Natural killer cell (primary cell): ENCODE data around the gene MYO9A. TPM values are rescaled to one million over a fixed set of nuclear protein-coding genes. Genes with fewer than 3 reads are reported as not detected.

Experiments used
- ATAC-seq, 3 donors: fragments of 150-1000 bp in 2 of 3; fragments of 200-7000 bp in 1 of 3; cut with Tn5 transposase; 1 replicate in 1 of 3; 2 replicates in 2 of 3; pipeline ENCODE4 v1.10.0; 2021; ENCODE audit warnings: mild to moderate bottlenecking in 2 of 3, moderate library complexity in 2 of 3
- DNase-seq, 2 donors: peaks; one replicate each; pipeline versions ENCODE4 v3.0.0 to v3.0.0-alpha.2; 2013 to 2021; ENCODE audit warnings: mixed read lengths in 1 of 2
- H3K27ac ChIP-seq: one replicate; pipeline ENCODE4 v1.5.1; 2013; ENCODE audit warnings: mild to moderate bottlenecking, low read length
- H3K27me3 ChIP-seq: one replicate; pipeline ENCODE4 v1.6.1; 2013; ENCODE audit warnings: low read length; ENCODE audit not compliant: control insufficient read depth, insufficient read depth
- H3K36me3 ChIP-seq: one replicate; pipeline ENCODE4 v1.6.1; 2013; ENCODE audit warnings: low read length; ENCODE audit not compliant: control insufficient read depth, insufficient read depth
- H3K4me1 ChIP-seq: one replicate; pipeline ENCODE4 v1.6.1; 2013; ENCODE audit warnings: low read length; ENCODE audit not compliant: control insufficient read depth, insufficient read depth
- H3K4me3 ChIP-seq: one replicate; pipeline ENCODE4 v1.5.1; 2013; ENCODE audit warnings: low read length
- H3K9me3 ChIP-seq: one replicate; pipeline ENCODE4 v1.6.1; 2013; ENCODE audit warnings: low read length; ENCODE audit not compliant: control insufficient read depth, insufficient read depth
- H3K27ac Mint-ChIP-seq, 2 donors: one replicate each; pipeline ENCODE4 v1.8.0; 2022; ENCODE audit warnings: mild to moderate bottlenecking in 2 of 2, mixed read lengths in 2 of 2, moderate library complexity in 1 of 2
- H3K27me3 Mint-ChIP-seq, 2 donors: one replicate each; pipeline ENCODE4 v1.8.0; 2022; ENCODE audit warnings: low read depth in 2 of 2, mixed read lengths in 2 of 2
- H3K36me3 Mint-ChIP-seq: one replicate; pipeline ENCODE4 v1.8.0; 2022; ENCODE audit warnings: mixed read lengths
- H3K4me1 Mint-ChIP-seq, 2 donors: one replicate each; pipeline ENCODE4 v1.8.0; 2022; ENCODE audit warnings: mixed read lengths in 2 of 2
- H3K4me3 Mint-ChIP-seq: one replicate; pipeline ENCODE4 v1.8.0; 2022; ENCODE audit warnings: mild to moderate bottlenecking, moderate library complexity, mixed read lengths
- H3K9me3 Mint-ChIP-seq, 2 donors: one replicate each; pipeline ENCODE4 v1.8.0; 2022; ENCODE audit warnings: mixed read lengths in 2 of 2
- WGBS: methylation state at CpG from one replicate; pipeline ENCODE4 v1.1.7; 2013; ENCODE audit warnings: missing lambda C conversion rate; ENCODE audit not compliant: insufficient coverage; 5-methylcytosine and 5-hydroxymethylcytosine counted together
- intact Hi-C: fragments of 100-400 bp; cut with micrococcal nuclease; formaldehyde crosslinking; loops from one replicate; pipeline ENCODE4 v1.14.2; 2022
- total RNA-seq, 4 donors: library from RNA; stranded (reverse); fragments of 120-200 nt in 1 of 4; gene quantifications; one replicate each; pipeline versions ENCODE4 v1.2.3 to v1.2.4, GENCODE V29; 2013 to 2022
- TF ChIP-seq, protein P1 (sequence below): fragments of 200-600 bp; IDR thresholded peaks from one replicate; pipeline ENCODE4 v1.8.0; 2022; ENCODE audit warnings: antibody characterized with exemption

MYO9A gene
- total RNA-seq, 3 donors from 2014 or later (not counting 1 experiment from before 2014, with no cell fraction given), result 36.3 to 40.4 (median 37.3) TPM

DNA sequence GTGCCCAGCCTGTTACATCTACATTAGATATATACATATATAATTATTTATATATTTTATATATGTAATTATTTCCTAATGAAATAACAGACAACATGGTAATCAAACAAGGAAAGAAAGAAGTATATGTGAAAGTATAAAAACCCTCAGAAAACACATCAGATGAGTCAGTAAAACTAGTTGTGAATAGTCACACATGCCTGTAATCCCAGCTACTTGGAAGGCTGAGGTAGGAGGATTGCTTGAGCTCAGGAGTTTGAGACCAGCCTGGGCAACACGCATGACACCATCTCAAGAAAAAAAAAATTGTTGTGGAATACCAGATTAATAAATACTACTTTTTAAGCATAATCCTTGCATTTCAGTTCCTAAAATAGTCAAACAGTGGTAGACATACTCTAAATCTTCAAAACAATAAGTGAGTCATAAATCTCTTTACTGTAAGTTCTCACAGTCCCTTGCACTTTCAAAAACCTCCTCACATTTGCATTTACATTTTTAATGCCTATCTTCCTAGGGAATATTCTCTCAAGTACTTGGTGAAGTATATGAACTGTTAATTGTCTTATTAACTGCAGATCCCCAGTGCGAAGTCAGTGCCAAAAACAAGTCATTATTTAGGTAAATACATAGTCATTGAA is 106.5 kb downstream of the MYO9A start:
- no peak overlapping the region for H3K4me3 Mint-ChIP-seq
- H3K9me3 Mint-ChIP-seq, result no peaks in the 10 kb centered on the region
- no peaks in the 10 kb centered on the region for H3K36me3 Mint-ChIP-seq
- peaks cover 6% of the 10 kb centered on the region for H3K36me3 ChIP-seq
- no peak overlapping the region for H3K27ac ChIP-seq
- H3K27ac Mint-ChIP-seq, result no peak overlapping the region
- ATAC-seq (no peak), DNase-seq (no peak)
- H3K27me3 ChIP-seq, result no peaks in the 10 kb centered on the region
- intact Hi-C loops, result no loop called here
- no peaks in the 10 kb centered on the region for H3K9me3 ChIP-seq
- H3K4me1 Mint-ChIP-seq, result no peaks in the 10 kb centered on the region
- no peak overlapping the region for H3K4me3 ChIP-seq
- WGBS, result 100% methylated on average over 1 of the region's 2 CpGs
- TF ChIP-seq, protein P1, sequence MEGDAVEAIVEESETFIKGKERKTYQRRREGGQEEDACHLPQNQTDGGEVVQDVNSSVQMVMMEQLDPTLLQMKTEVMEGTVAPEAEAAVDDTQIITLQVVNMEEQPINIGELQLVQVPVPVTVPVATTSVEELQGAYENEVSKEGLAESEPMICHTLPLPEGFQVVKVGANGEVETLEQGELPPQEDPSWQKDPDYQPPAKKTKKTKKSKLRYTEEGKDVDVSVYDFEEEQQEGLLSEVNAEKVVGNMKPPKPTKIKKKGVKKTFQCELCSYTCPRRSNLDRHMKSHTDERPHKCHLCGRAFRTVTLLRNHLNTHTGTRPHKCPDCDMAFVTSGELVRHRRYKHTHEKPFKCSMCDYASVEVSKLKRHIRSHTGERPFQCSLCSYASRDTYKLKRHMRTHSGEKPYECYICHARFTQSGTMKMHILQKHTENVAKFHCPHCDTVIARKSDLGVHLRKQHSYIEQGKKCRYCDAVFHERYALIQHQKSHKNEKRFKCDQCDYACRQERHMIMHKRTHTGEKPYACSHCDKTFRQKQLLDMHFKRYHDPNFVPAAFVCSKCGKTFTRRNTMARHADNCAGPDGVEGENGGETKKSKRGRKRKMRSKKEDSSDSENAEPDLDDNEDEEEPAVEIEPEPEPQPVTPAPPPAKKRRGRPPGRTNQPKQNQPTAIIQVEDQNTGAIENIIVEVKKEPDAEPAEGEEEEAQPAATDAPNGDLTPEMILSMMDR, result no peak
- H3K27me3 Mint-ChIP-seq, result no peaks in the 10 kb centered on the region
- no peaks in the 10 kb centered on the region for H3K4me1 ChIP-seq

- ATAC-seq (no peak), DNase-seq (no peak)
- H3K4me3 Mint-ChIP-seq, result no peak overlapping the region
- H3K36me3 Mint-ChIP-seq, result no peaks in the 10 kb centered on the region
- no peak overlapping the region for H3K27ac Mint-ChIP-seq
- H3K9me3 Mint-ChIP-seq, result no peaks in the 10 kb centered on the region
- no peaks in the 10 kb centered on the region for H3K4me1 Mint-ChIP-seq
- Histone ChIP-seq H3K27me3 (no peaks in the 10 kb centered on the region), H3K9me3 (no peaks in the 10 kb centered on the region), H3K27ac (no peak overlapping the region), H3K36me3 (peaks cover 9% of the 10 kb centered on the region), H3K4me3 (no peak overlapping the region), H3K4me1 (no peaks in the 10 kb centered on the region)
- 97% methylated on average over 2 of the region's 2 CpGs for WGBS
- no peaks in the 10 kb centered on the region for H3K27me3 Mint-ChIP-seq
- intact Hi-C loops, result no loop called here
- TF ChIP-seq, protein P1, result no peak
Observed at GRCh38 chr15:72009222-72009621, 108.7 kb downstream of the MYO9A start.

DNA sequence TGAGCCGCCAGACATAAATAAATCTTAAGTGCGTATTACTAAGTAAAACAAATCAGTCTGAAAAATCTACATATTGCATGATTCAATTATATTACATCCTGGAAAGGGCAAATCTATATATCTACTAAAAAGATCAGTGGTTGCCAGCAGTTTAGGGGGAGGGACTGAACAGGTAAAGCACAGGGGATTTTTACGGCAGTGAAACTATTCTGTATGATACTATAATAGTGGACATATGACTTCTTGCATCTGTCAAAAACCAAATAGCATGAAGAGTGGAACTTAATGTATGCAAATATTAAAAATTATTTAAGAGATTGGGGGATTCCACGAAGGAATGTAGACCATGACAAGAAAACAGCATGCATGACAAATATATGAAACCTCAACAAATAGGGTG is 111.6 kb downstream of the MYO9A start:
- WGBS, result 92% methylated on average over 4 of the region's 4 CpGs
- TF ChIP-seq, protein P1, result no peak
- Mint-ChIP-seq H3K4me1 (no peaks in the 10 kb centered on the region), H3K9me3 (no peaks in the 10 kb centered on the region), H3K4me3 (no peak overlapping the region), H3K27me3 (no peaks in the 10 kb centered on the region), H3K36me3 (no peaks in the 10 kb centered on the region), H3K27ac (no peak overlapping the region)
- Histone ChIP-seq H3K36me3 (peaks cover 9% of the 10 kb centered on the region), H3K27ac (no peak overlapping the region), H3K27me3 (no peaks in the 10 kb centered on the region), H3K4me3 (no peak overlapping the region), H3K9me3 (no peaks in the 10 kb centered on the region), H3K4me1 (no peaks in the 10 kb centered on the region)
- DNase-seq (no peak), ATAC-seq (no peak)
- intact Hi-C loops, result no loop called here

DNA sequence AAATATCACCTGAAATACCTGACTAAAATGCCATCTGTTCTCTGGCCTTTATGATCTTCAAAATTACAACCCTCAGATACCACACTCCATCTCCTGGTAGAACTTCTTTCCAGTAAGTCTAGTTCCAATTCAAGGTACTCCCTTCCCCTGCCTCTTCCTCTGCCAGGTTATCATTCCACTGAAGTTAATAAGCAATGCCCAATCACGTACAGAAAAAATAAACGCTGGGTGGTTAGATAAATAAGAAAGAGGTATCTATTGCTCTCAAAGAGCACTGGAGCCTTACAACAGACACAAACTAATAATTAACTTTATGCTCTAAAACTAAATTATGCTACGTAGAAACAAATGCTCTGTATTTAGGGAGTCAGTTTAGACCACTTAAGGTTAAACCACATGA is 112.5 kb downstream of the MYO9A start:
- Mint-ChIP-seq H3K36me3 (no peaks in the 10 kb centered on the region), H3K4me3 (no peak overlapping the region), H3K27ac (no peak overlapping the region), H3K4me1 (no peaks in the 10 kb centered on the region), H3K27me3 (no peaks in the 10 kb centered on the region), H3K9me3 (no peaks in the 10 kb centered on the region)
- DNase-seq (no peak), ATAC-seq (no peak)
- Histone ChIP-seq H3K36me3 (peaks cover 9% of the 10 kb centered on the region), H3K27ac (no peak overlapping the region), H3K27me3 (no peaks in the 10 kb centered on the region), H3K4me1 (no peaks in the 10 kb centered on the region), H3K9me3 (no peaks in the 10 kb centered on the region), H3K4me3 (no peak overlapping the region)
- intact Hi-C loops, result no loop called here
- TF ChIP-seq, protein P1, result no peak
- 100% methylated on average over 1 of the region's 3 CpGs for WGBS
